DMS153 (cell line): Measurements from ENCODE around the gene LILRA5.
"Not testable (repeated sequence)": the region's sequence is repeated elsewhere in the genome, so short reads cannot be mapped to it uniquely, and the experiment has no call there.

Source experiments
- DNase-seq: peaks from one replicate; lab custom pipeline; 2025; lab: John Stamatoyannopoulos, UW

The LILRA5 gene

GRCh38 chr19:54333586-54334298 is 20.8 kb upstream of the LILRA5 start:
- no peak for DNase-seq

GRCh38 chr19:54332149-54332548 is 19.2 kb upstream of the LILRA5 start:
- no peak for DNase-seq

- no peak for DNase-seq
Observed at GRCh38 chr19:54331626-54332025, 18.7 kb upstream of the LILRA5 start.

- DNase-seq: no peak
Observed at GRCh38 chr19:54329476-54330165, 16.7 kb upstream of the LILRA5 start.

GRCh38 chr19:54328781-54329180 is 15.8 kb upstream of the LILRA5 start:
- not testable (repeated sequence) for DNase-seq

- DNase-seq: no peak
Observed at GRCh38 chr19:54325631-54326030, 12.7 kb upstream of the LILRA5 start.

GRCh38 chr19:54325194-54325621 is 12.2 kb upstream of the LILRA5 start:
- DNase-seq: no peak

GRCh38 chr19:54324071-54324470 is 11.1 kb upstream of the LILRA5 start:
- DNase-seq: no peak

GRCh38 chr19:54322934-54323333 is 10.0 kb upstream of the LILRA5 start:
- DNase-seq: not testable (repeated sequence)

- DNase-seq: not testable (repeated sequence)
Observed at GRCh38 chr19:54322295-54322694, 9.3 kb upstream of the LILRA5 start.

GRCh38 chr19:54319892-54320670 is 7.1 kb upstream of the LILRA5 start:
- no peak for DNase-seq

- DNase-seq: no peak
Observed at GRCh38 chr19:54319049-54319448, 6.1 kb upstream of the LILRA5 start.

- no peak for DNase-seq
Observed at GRCh38 chr19:54317965-54318240, 4.9 kb upstream of the LILRA5 start.

GRCh38 chr19:54317108-54317964 is 4.4 kb upstream of the LILRA5 start:
- no peak for DNase-seq

GRCh38 chr19:54316746-54317107 is 3.8 kb upstream of the LILRA5 start:
- no peak for DNase-seq

- no peak for DNase-seq
Observed at GRCh38 chr19:54315956-54316355, 3.0 kb upstream of the LILRA5 start.

- DNase-seq: no peak
Observed at GRCh38 chr19:54312011-54312410, 955 bp downstream of the LILRA5 start.

GRCh38 chr19:54311486-54311885 is 1.5 kb downstream of the LILRA5 start:
- DNase-seq: no peak

GRCh38 chr19:54310543-54310942 is 2.4 kb downstream of the LILRA5 start:
- DNase-seq: no peak

- DNase-seq: no peak
Observed at GRCh38 chr19:54309811-54310210, 3.2 kb downstream of the LILRA5 start.

- DNase-seq: no peak
Observed at GRCh38 chr19:54307389-54308020, 5.5 kb downstream of the LILRA5 start.

- no peak for DNase-seq
Observed at GRCh38 chr19:54305141-54305540, 7.8 kb downstream of the LILRA5 start.
